Measurements from ENCODE around the gene CHID1.

Gene CHID1

GRCh38 chr11:932435-932834 is 21.8 kb upstream of the CHID1 start:
- no peak for DNase-seq

GRCh38 chr11:931385-931784 is 20.8 kb upstream of the CHID1 start:
- no peak for DNase-seq

GRCh38 chr11:929405-929804 is 18.8 kb upstream of the CHID1 start:
- no peak for DNase-seq

- no peak for DNase-seq
These were observed 18.2 kb upstream of the CHID1 start for GRCh38 chr11:928786-929185.

GRCh38 chr11:927871-928270 is 17.3 kb upstream of the CHID1 start:
- DNase-seq: no peak

- no peak for DNase-seq
These were observed 15.8 kb upstream of the CHID1 start for GRCh38 chr11:926341-926916.

GRCh38 chr11:925496-926301 is 15.1 kb upstream of the CHID1 start, which contains the start of gene AP2A2:
TSS of gene AP2A2 (plus strand) at chr11:925870. CDS start at chr11:926022, 152 bp downstream.
- DNase-seq: peak; percentile 99

GRCh38 chr11:925158-925495 is 14.5 kb upstream of the CHID1 start:
- no peak for DNase-seq

- no peak for DNase-seq
These were observed 14.0 kb upstream of the CHID1 start for GRCh38 chr11:924406-925157.

GRCh38 chr11:923691-924405 is 13.2 kb upstream of the CHID1 start:
- DNase-seq: no peak

- DNase-seq: no peak
These were observed 11.5 kb upstream of the CHID1 start for GRCh38 chr11:921921-922678.

- DNase-seq: no peak
These were observed 6.8 kb upstream of the CHID1 start for GRCh38 chr11:917426-917825.

- no peak for DNase-seq
These were observed 4.3 kb upstream of the CHID1 start for GRCh38 chr11:914747-915501.

- DNase-seq: no peak
These were observed 3.6 kb upstream of the CHID1 start for GRCh38 chr11:914204-914603.

- DNase-seq: no peak
These were observed 2.4 kb upstream of the CHID1 start for GRCh38 chr11:913043-913442.

- peak; percentile 52 for DNase-seq
These were observed 1.7 kb upstream of the CHID1 start for GRCh38 chr11:912266-912665.

- DNase-seq: no peak
These were observed 1.2 kb upstream of the CHID1 start for GRCh38 chr11:911890-912219.

- peak; percentile 82 for DNase-seq
These were observed 650 bp upstream of the CHID1 start for GRCh38 chr11:911031-911889.

- DNase-seq: peak; percentile 58
These were observed 494 bp downstream of the CHID1 start for GRCh38 chr11:910044-910588.

GRCh38 chr11:909406-909805 is 1.2 kb downstream of the CHID1 start:
- DNase-seq: no peak

GRCh38 chr11:908273-908672 is 2.3 kb downstream of the CHID1 start:
- DNase-seq: no peak

Measured in activated CD8-positive, alpha-beta memory T cell treated with anti-CD3 and anti-CD28 coated beads, Interleukin-2, amount 50 U/mL, for 48 hours (primary cell).